WTC11 (cell line): ENCODE data around the gene ZNF532. TPM values are rescaled to one million over a fixed set of nuclear protein-coding genes. Genes with fewer than 3 reads are reported as not detected.

ENCODE experiments used
- ATAC-seq: fragments of 200-7000 bp; cut with Tn5 transposase; 2 replicates; pipeline ENCODE4 v1.10.0; 2021; ENCODE audit warnings: mild to moderate bottlenecking, moderate library complexity
- CTCF ChIA-PET: fragments of 300-600 bp; sonication (Branson Sonifier 250); formaldehyde crosslinking; loops from one replicate; lab custom pipeline; 2021; ENCODE audit warnings: antibody characterized with exemption; lab: Charles Lee
- POLR2A ChIA-PET: fragments of 350-600 bp; sonication (Branson Sonifier 250); formaldehyde crosslinking; loops from one replicate; lab custom pipeline; 2021; ENCODE audit warnings: antibody characterized with exemption; lab: Charles Lee
- DNase-seq: peaks from one replicate; pipeline ENCODE4 v3.0.0; 2021; ENCODE audit warnings: low spot score
- H3K27ac Mint-ChIP-seq: 2 replicates; pipeline ENCODE4 v1.8.0; 2021; ENCODE audit warnings: mixed read lengths
- H3K27me3 Mint-ChIP-seq: 2 replicates; pipeline ENCODE4 v1.8.0; 2021; ENCODE audit warnings: low read depth, mild to moderate bottlenecking, moderate library complexity, mixed read lengths
- H3K36me3 Mint-ChIP-seq: 2 replicates; pipeline ENCODE4 v1.8.0; 2021; ENCODE audit warnings: mixed read lengths
- H3K4me1 Mint-ChIP-seq: 2 replicates; pipeline ENCODE4 v1.8.0; 2022; ENCODE audit warnings: mixed read lengths
- H3K4me3 Mint-ChIP-seq: 2 replicates; pipeline ENCODE4 v1.8.0; 2021; ENCODE audit warnings: mild to moderate bottlenecking, moderate library complexity, mixed read lengths
- H3K9me3 Mint-ChIP-seq: 2 replicates; pipeline ENCODE4 v1.8.0; 2021; ENCODE audit warnings: mixed read lengths
- CREM ChIP-seq: sonication (generic); formaldehyde crosslinking; IDR thresholded peaks from 2 replicates; pipeline ENCODE4 v1.8.1; 2022; ENCODE audit warnings: mild to moderate bottlenecking, missing genetic modification reagents, moderate library complexity
- E2F1 ChIP-seq: sonication (generic); formaldehyde crosslinking; IDR thresholded peaks from 2 replicates; pipeline ENCODE4 v1.8.0; 2022; ENCODE audit warnings: mild to moderate bottlenecking, missing genetic modification reagents
- EMX1 ChIP-seq: fragments of 250-450 bp; sonication (Bioruptor Pico); IDR thresholded peaks from 2 replicates; pipeline ENCODE4 v1.8.0; 2021; ENCODE audit warnings: mild to moderate bottlenecking
- ERG ChIP-seq: fragments of 250-450 bp; sonication (Bioruptor Pico); IDR thresholded peaks from 2 replicates; pipeline ENCODE4 v1.8.0; 2021; ENCODE audit warnings: mild to moderate bottlenecking
- ETV6 ChIP-seq: sonication (generic); formaldehyde crosslinking; IDR thresholded peaks from 2 replicates; pipeline ENCODE4 v1.8.1; 2022; ENCODE audit warnings: mild to moderate bottlenecking, missing genetic modification reagents
- FOXP4 ChIP-seq: sonication (generic); formaldehyde crosslinking; IDR thresholded peaks from 2 replicates; pipeline ENCODE4 v1.8.0; 2022; ENCODE audit warnings: mild to moderate bottlenecking, missing genetic modification reagents
- GABPB1 ChIP-seq: sonication (generic); formaldehyde crosslinking; IDR thresholded peaks from 2 replicates; pipeline ENCODE4 v1.8.1; 2023; ENCODE audit warnings: mild to moderate bottlenecking, missing genetic modification reagents
- IRF1 ChIP-seq: sonication (generic); formaldehyde crosslinking; IDR thresholded peaks from 2 replicates; pipeline ENCODE4 v1.8.0; 2023; ENCODE audit warnings: missing genetic modification reagents
- KAT7 ChIP-seq: sonication (generic); formaldehyde crosslinking; IDR thresholded peaks from 2 replicates; pipeline ENCODE4 v1.8.1; 2023; ENCODE audit warnings: missing genetic modification reagents, mild to moderate bottlenecking, borderline replicate concordance
- MXD4 ChIP-seq: fragments of 250-450 bp; sonication (Bioruptor Pico); IDR thresholded peaks from 2 replicates; pipeline ENCODE4 v1.8.0; 2021; ENCODE audit warnings: mild to moderate bottlenecking, moderate library complexity, borderline replicate concordance
- RELA ChIP-seq: sonication (generic); formaldehyde crosslinking; IDR thresholded peaks from 2 replicates; pipeline ENCODE4 v1.8.1; 2022; ENCODE audit warnings: missing genetic modification reagents, mild to moderate bottlenecking, borderline replicate concordance
- RORB ChIP-seq: fragments of 250-450 bp; sonication (Bioruptor Pico); IDR thresholded peaks from 2 replicates; pipeline ENCODE4 v1.9.0; 2021; ENCODE audit warnings: mild to moderate bottlenecking
- ZBTB43 ChIP-seq: sonication (generic); formaldehyde crosslinking; IDR thresholded peaks from 2 replicates; pipeline ENCODE4 v1.8.1; 2023; ENCODE audit warnings: mild to moderate bottlenecking, missing genetic modification reagents
- ZNF281 ChIP-seq: sonication (generic); formaldehyde crosslinking; IDR thresholded peaks from 2 replicates; pipeline ENCODE4 v1.8.0; 2023; ENCODE audit warnings: mild to moderate bottlenecking, missing genetic modification reagents
- total RNA-seq: library from RNA; stranded (reverse); gene quantifications from 3 replicates; pipeline ENCODE4 v1.2.3, GENCODE V29; 2021

Gene ZNF532
- total RNA-seq, 1 experiment from 2014 or later, result 171 TPM

- POLR2A ChIA-PET, result interaction anchor here (0.7 to 1.7 kb wide), 2 partner anchors 8 to 10 kb away, joined by 3 to 5 read pairs; no protein-coding TSS in a partner anchor
- Mint-ChIP-seq H3K27me3 (no peaks in the 10 kb centered on the region; the same call in 1 of the 2 replicates), H3K4me3 (no peak overlapping the region), H3K27ac (peak overlapping the region; percentile 60; the same call in 1 of the 2 replicates), H3K4me1 (peaks cover 37% of the 10 kb centered on the region), H3K9me3 (0 out of 2 replicates have a peak, but pooled peaks cover 8% of the 10 kb centered on the region), H3K36me3 (no peaks in the 10 kb centered on the region; the same call in 1 of the 2 replicates)
- DNase-seq (no peak), ATAC-seq (peak; percentile 42)
- CTCF ChIA-PET, result interaction anchor here (1.4 to 1.5 kb wide), 3 partner anchors 9 to 58 kb away, joined by 3 to 5 read pairs (median 4); no protein-coding TSS in a partner anchor
- TF ChIP-seq CREM (no peak), ETV6 (no peak), GABPB1 (CRISPR knock-in tag) (no peak), RORB (no peak), RELA (CRISPR knock-in tag) (no peak), FOXP4 (CRISPR knock-in tag) (no peak), ZBTB43 (CRISPR knock-in tag) (no peak), IRF1 (CRISPR knock-in tag) (no peak), KAT7 (CRISPR knock-in tag) (no peak), EMX1 (CRISPR knock-in tag) (no peak)
Measured at GRCh38 chr18:58838946-58839345, 25.7 kb upstream of the ZNF532 start.

GRCh38 chr18:58842978-58843687 is 21.5 kb upstream of the ZNF532 start:
- TF ChIP-seq E2F1 (CRISPR knock-in tag) (no peak), ERG (CRISPR knock-in tag) (no peak), ZNF281 (CRISPR knock-in tag) (no peak), MXD4 (no peak)
- DNase-seq, result no peak
- H3K36me3 Mint-ChIP-seq, result no peaks in the 10 kb centered on the region; the same call in 1 of the 2 replicates

More at GRCh38 chr18:58842978-58843687, 21.5 kb upstream of the ZNF532 start:
- H3K27me3 Mint-ChIP-seq, result no peaks in the 10 kb centered on the region; the same call in 1 of the 2 replicates
- H3K4me1 Mint-ChIP-seq, result peaks cover 68% of the 10 kb centered on the region
- ChIA-PET CTCF (interaction anchor here (1.0 to 1.6 kb wide), 4 partner anchors 24 to 75 kb away, joined by 3 to 6 read pairs (median 4); no protein-coding TSS in a partner anchor), POLR2A (interaction anchor here (0.5 to 1.2 kb wide), 3 partner anchors 11 to 24 kb away, joined by 3 to 9 read pairs (median 7); partner anchors contain the start of gene ZNF532)
- 0 out of 2 replicates have a peak, but pooled peaks cover 8% of the 10 kb centered on the region for H3K9me3 Mint-ChIP-seq
- H3K27ac Mint-ChIP-seq, result peak overlapping the region; percentile 7
- no peak overlapping the region for H3K4me3 Mint-ChIP-seq
- no peak for ATAC-seq
